Measurements from ENCODE around the gene HOXD12.

The HOXD12 gene

GRCh38 chr2:176132205-176133171, 32.9 kb downstream of the HOXD12 start:
- DNase-seq: peak in 1 of 5 experiments; percentile 57

- no peak for DNase-seq
Observed at GRCh38 chr2:176133389-176133788, 33.8 kb downstream of the HOXD12 start.

GRCh38 chr2:176134035-176134434, 34.4 kb downstream of the HOXD12 start:
- no peak for DNase-seq

- DNase-seq: no peak
Observed at GRCh38 chr2:176135035-176135440, 35.4 kb downstream of the HOXD12 start.

GRCh38 chr2:176136374-176137251, 37.0 kb downstream of the HOXD12 start:
- DNase-seq: no peak

GRCh38 chr2:176137252-176137580, 37.6 kb downstream of the HOXD12 start:
- no peak for DNase-seq

GRCh38 chr2:176137906-176138305, 38.3 kb downstream of the HOXD12 start:
- DNase-seq: no peak

GRCh38 chr2:176138526-176138922, 38.9 kb downstream of the HOXD12 start:
- no peak for DNase-seq

- no peak for DNase-seq
Observed at GRCh38 chr2:176138923-176139660, 39.5 kb downstream of the HOXD12 start.

- no peak for DNase-seq
Observed at GRCh38 chr2:176139661-176140512, 40.3 kb downstream of the HOXD12 start.

GRCh38 chr2:176140513-176141317, 41.1 kb downstream of the HOXD12 start:
- peak in 4 of 5 experiments; percentile 27 to 72 (median 51) for DNase-seq

GRCh38 chr2:176142281-176142680, 42.7 kb downstream of the HOXD12 start:
- no peak for DNase-seq

GRCh38 chr2:176145085-176145969, 45.7 kb downstream of the HOXD12 start:
- no peak for DNase-seq

- no peak for DNase-seq
Observed at GRCh38 chr2:176146101-176146500, 46.5 kb downstream of the HOXD12 start.

- DNase-seq: no peak
Observed at GRCh38 chr2:176146645-176147044, 47.0 kb downstream of the HOXD12 start.

- DNase-seq: no peak
Observed at GRCh38 chr2:176147210-176147799, 47.7 kb downstream of the HOXD12 start.

- no peak for DNase-seq
Observed at GRCh38 chr2:176147800-176148496, 48.4 kb downstream of the HOXD12 start.

GRCh38 chr2:176148751-176149421, 49.3 kb downstream of the HOXD12 start:
- no peak for DNase-seq

Data from T-helper 2 cell (primary cell).